HEK293T (cell line): ENCODE data around the gene RSPO1.

ENCODE experiments used
- CTCF ChIA-PET: fragments of 350-600 bp; formaldehyde crosslinking; extraction: SDS; loops from one replicate; lab custom pipeline; 2021; ENCODE audit warnings: antibody characterized with exemption, inconsistent platforms; lab: Yijun Ruan, JAX
- POLR2A ChIA-PET: fragments of 350-600 bp; formaldehyde crosslinking; extraction: SDS; loops from one replicate; lab custom pipeline; 2020; ENCODE audit warnings: antibody characterized with exemption, inconsistent platforms; lab: Yijun Ruan, JAX
- DNase-seq: peaks from one replicate; pipeline ENCODE4 v3.0.0; 2012; ENCODE audit warnings: mixed read lengths; ENCODE audit errors: extremely low spot score
- ARNT ChIP-seq: fragments of 450-650 bp; IDR thresholded peaks from 2 replicates; pipeline ENCODE4 v1.6.1; 2017; ENCODE audit warnings: mild to moderate bottlenecking
- BHLHE40 ChIP-seq: fragments of 450-650 bp; IDR thresholded peaks from 2 replicates; pipeline ENCODE4 v1.6.1; 2016; ENCODE audit warnings: mild to moderate bottlenecking, moderate library complexity, borderline replicate concordance
- CTBP1 ChIP-seq: fragments of 450-650 bp; IDR thresholded peaks from 2 replicates; pipeline ENCODE4 v1.6.1; 2016; ENCODE audit warnings: borderline replicate concordance
- ELF4 ChIP-seq: fragments of 450-650 bp; IDR thresholded peaks from 2 replicates; pipeline ENCODE4 v1.6.1; 2017; ENCODE audit warnings: antibody characterized with exemption
- FOXA1 ChIP-seq: fragments of 450-650 bp; IDR thresholded peaks from 2 replicates; pipeline ENCODE4 v1.6.1; 2016; ENCODE audit warnings: mild to moderate bottlenecking
- FOXK2 ChIP-seq: fragments of 450-650 bp; IDR thresholded peaks from 2 replicates; pipeline ENCODE4 v1.6.1; 2016; ENCODE audit warnings: mild to moderate bottlenecking
- FOXM1 ChIP-seq: fragments of 450-650 bp; IDR thresholded peaks from 2 replicates; pipeline ENCODE4 v1.6.1; 2017; ENCODE audit warnings: mild to moderate bottlenecking, borderline replicate concordance
- HDGF ChIP-seq: fragments of 450-650 bp; IDR thresholded peaks from 2 replicates; pipeline ENCODE4 v1.6.1; 2017; ENCODE audit warnings: antibody characterized with exemption, borderline replicate concordance
- L3MBTL2 ChIP-seq: fragments of 450-650 bp; conservative IDR thresholded peaks from 2 replicates; pipeline ENCODE4 v1.6.1; 2016; ENCODE audit warnings: mild to moderate bottlenecking
- LEF1 ChIP-seq: fragments of 450-650 bp; IDR thresholded peaks from 2 replicates; pipeline ENCODE4 v1.6.1; 2017; ENCODE audit warnings: mild to moderate bottlenecking, borderline replicate concordance
- NFRKB ChIP-seq: fragments of 450-650 bp; IDR thresholded peaks from 2 replicates; pipeline ENCODE4 v1.6.1; 2016; ENCODE audit warnings: mild to moderate bottlenecking, moderate library complexity
- SP1 ChIP-seq: fragments of 450-650 bp; IDR thresholded peaks from 2 replicates; pipeline ENCODE4 v1.6.1; 2017
- SUZ12 ChIP-seq: fragments of 450-650 bp; IDR thresholded peaks from 2 replicates; pipeline ENCODE4 v1.6.1; 2016; ENCODE audit warnings: mild to moderate bottlenecking
- TARDBP ChIP-seq: fragments of 450-650 bp; IDR thresholded peaks from 2 replicates; pipeline ENCODE4 v1.6.1; 2016
- ZNF384 ChIP-seq: fragments of 450-650 bp; IDR thresholded peaks from 2 replicates; pipeline ENCODE4 v1.6.1; 2016
- TF ChIP-seq, protein P1 (sequence below): fragments of 450-650 bp; IDR thresholded peaks from 2 replicates; pipeline ENCODE4 v1.6.1; 2016

The RSPO1 gene

DNA sequence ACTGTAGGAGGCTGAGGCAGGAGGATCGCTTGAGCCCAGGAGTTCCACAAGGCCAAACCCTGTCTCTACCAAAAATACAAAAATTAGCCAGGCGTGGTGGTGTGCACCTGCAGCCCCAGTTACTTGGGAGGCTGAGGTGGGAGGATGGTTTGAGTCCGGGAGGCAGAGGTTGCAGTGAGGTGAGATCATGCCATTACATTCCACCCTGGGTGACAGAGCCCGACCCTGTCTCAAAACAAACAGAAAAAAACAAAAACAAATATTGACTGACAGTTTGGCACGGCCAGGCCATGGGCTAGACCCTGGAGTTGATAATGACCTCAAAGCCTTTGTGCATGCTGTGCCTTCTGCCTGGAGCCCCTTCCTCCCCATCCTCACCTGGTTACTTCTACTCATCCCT lies 19.2 kb upstream of the RSPO1 start:
- DNase-seq: no peak
- TF ChIP-seq, protein P1, sequence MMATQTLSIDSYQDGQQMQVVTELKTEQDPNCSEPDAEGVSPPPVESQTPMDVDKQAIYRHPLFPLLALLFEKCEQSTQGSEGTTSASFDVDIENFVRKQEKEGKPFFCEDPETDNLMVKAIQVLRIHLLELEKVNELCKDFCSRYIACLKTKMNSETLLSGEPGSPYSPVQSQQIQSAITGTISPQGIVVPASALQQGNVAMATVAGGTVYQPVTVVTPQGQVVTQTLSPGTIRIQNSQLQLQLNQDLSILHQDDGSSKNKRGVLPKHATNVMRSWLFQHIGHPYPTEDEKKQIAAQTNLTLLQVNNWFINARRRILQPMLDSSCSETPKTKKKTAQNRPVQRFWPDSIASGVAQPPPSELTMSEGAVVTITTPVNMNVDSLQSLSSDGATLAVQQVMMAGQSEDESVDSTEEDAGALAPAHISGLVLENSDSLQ: no peak
- TF ChIP-seq ELF4: no peak
- no peak for TF ChIP-seq FOXK2
- no peak for TF ChIP-seq ZNF384
- TF ChIP-seq NFRKB: no peak
- TF ChIP-seq SUZ12: no peak
- no peak for TF ChIP-seq SP1
- TF ChIP-seq ARNT: no peak
- no peak for TF ChIP-seq LEF1
- no peak for TF ChIP-seq HDGF
- no peak for TF ChIP-seq FOXM1
- no peak for TF ChIP-seq TARDBP
- no peak for TF ChIP-seq L3MBTL2
- CTCF ChIA-PET: no interaction called here
- POLR2A ChIA-PET: no interaction called here

DNA sequence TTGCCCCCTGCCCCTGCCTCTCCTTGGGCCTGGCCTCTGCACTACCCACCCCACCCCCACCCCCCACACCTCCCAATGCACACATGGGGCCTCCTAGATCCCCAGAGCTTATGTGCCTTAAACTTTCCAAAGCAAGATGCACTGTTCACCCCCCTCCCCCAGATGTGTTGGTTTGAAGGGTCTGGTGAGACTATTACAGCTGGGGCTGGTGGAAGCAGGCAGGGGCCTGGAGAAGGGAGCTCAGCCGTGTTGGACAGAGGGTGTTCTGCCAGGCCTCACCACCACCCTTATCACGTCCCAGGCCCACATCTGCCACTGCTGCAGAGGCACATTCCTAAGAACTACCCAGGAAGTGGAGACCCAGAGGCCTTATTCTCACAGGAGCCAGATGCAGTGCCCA lies 18.3 kb upstream of the RSPO1 start:
- CTCF ChIA-PET: no interaction called here

DNA sequence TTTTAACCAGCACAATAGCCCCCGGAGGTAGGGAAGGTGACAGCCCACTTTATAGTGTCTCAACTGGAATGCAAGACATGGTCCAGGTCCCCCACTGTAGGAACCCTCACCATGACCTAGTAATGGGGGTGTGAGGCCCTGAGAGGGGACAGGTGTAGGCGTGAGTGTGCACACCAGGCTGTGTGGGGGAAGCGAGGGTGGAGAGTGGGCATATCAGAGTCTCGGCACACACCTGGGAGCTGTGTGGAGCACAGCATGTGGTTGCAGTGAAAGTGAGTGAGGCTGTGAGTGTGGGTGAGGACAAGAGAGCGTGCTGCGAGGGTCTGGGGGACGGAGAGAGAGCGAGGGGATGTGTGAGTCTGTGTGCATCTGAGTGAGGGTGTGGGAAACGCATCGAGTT lies 17.1 kb upstream of the RSPO1 start:
- ChIA-PET POLR2A (no interaction called here), CTCF (no interaction called here)
- TF ChIP-seq ELF4 (no peak), FOXM1 (no peak), SP1 (no peak), SUZ12 (no peak), CTBP1 (no peak), L3MBTL2 (no peak), ZNF384 (no peak), BHLHE40 (no peak), FOXK2 (no peak), TARDBP (no peak), ARNT (no peak), FOXA1 (no peak), HDGF (no peak), NFRKB (no peak)
- no peak for DNase-seq

More for the DNA sequence above, 18.3 kb upstream of the RSPO1 start:
- POLR2A ChIA-PET: no interaction called here
- DNase-seq: no peak
- TF ChIP-seq SUZ12 (no peak), HDGF (no peak), ZNF384 (no peak), LEF1 (no peak), SP1 (no peak), FOXA1 (no peak), NFRKB (no peak), ELF4 (no peak), FOXM1 (no peak), TARDBP (no peak)

DNA sequence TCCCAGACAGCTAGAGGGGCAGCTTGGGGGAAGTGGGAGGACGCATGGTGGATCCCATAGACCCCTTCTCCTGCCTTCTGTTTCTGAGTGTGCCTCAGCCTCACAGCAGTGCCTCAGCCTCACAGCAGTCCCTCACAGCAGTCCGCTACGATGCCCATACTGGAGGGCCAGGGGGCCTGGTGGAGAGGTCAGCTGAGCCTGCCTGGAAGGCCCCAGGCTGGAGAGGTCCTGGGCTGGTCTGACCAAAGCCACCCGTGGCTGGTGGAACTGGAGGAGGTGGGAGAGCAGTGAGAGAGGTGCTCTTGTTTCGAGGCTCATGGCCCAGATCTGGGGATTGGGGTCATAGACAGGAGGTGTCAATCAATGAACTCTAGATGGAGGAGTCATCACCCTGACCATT lies 16.0 kb upstream of the RSPO1 start:
- CTCF ChIA-PET: no interaction called here
- no peak for DNase-seq
- no peak for TF ChIP-seq ELF4
- POLR2A ChIA-PET: interaction anchor here (1.1 kb wide), 1 partner anchor 55 kb away, joined by 3 read pairs; the partner anchor contains the start of gene GNL2

DNA sequence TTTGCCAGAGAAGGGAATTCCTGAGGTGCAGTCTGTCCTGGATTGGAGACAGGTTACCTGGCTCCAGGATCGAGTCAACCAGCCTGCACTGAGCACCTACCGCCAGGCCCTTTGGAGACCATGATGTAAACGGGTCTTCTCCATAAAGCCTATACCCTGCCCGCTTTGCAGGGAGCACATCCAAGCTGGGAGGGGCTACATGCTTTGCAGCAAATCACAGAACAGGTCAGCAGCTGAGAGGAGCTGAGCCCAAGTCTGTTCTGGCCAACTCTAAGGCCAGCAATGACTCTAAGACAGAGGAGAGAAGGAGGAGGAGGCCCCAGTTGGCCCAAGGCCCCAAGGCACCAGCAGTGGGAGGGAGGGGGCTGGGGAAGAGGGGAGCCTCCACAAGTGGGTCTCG lies 15.5 kb upstream of the RSPO1 start:
- ChIA-PET CTCF (no interaction called here), POLR2A (interaction anchor here (1.1 kb wide), 1 partner anchor 54 kb away, joined by 3 read pairs; the partner anchor contains the start of gene GNL2)
- TF ChIP-seq SUZ12: no peak
- no peak for TF ChIP-seq ARNT
- no peak for TF ChIP-seq FOXA1
- TF ChIP-seq HDGF: no peak
- TF ChIP-seq, protein P1: no peak
- no peak for TF ChIP-seq TARDBP
- TF ChIP-seq FOXM1: no peak
- TF ChIP-seq CTBP1: no peak
- TF ChIP-seq ZNF384: no peak
- DNase-seq: no peak

DNA sequence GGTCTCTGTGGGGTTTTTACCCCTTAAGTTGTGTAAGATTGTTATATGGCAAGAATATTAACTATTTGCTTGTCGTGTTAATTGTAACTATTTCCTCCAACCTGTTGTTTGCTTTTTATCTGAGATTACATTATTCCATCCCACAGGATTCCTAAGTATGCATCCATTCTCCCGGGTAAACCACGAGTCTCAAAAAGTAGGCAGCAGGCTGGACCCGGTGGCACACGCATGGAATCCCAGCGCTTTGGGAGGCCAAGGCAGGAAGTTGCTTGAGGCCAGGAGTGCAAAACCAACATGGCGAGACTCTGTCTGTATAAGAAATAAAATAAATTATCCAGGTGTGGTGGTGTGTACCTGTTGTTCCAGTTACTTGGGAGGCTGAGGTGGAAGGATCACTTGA lies 12.6 kb upstream of the RSPO1 start:
- TF ChIP-seq FOXA1 (no peak), TARDBP (no peak), NFRKB (no peak), ELF4 (no peak), ZNF384 (no peak), ARNT (no peak), BHLHE40 (no peak), FOXM1 (no peak), CTBP1 (no peak), FOXK2 (no peak), SUZ12 (no peak), LEF1 (no peak), SP1 (no peak)
- no peak for DNase-seq
- CTCF ChIA-PET: no interaction called here
- POLR2A ChIA-PET: no interaction called here

DNA sequence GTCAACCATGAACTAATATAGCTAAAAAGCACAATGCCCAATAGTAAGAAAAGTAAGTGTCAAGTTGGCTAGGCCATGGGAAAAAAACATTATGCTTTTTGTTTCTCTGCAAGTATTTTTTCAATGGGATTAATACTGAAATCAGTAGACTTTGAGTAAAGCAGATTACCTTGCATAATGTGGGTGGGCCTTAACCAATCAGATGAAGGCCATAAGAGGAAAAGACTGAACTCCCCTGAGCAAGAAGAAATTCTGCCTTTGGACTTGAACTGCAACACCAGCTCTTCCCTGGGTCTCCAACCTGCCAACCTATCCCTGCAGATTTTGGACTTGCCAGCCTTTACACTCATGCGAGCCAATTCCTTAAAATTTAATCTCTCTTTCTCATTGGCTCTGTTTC lies 6.4 kb upstream of the RSPO1 start:
- CTCF ChIA-PET: no interaction called here
- POLR2A ChIA-PET: no interaction called here
- TF ChIP-seq CTBP1 (no peak), FOXM1 (no peak), LEF1 (no peak), SP1 (no peak), TARDBP (no peak), HDGF (no peak), BHLHE40 (no peak), ELF4 (no peak), L3MBTL2 (no peak), FOXK2 (no peak), ZNF384 (no peak), ARNT (no peak), FOXA1 (no peak), NFRKB (no peak), SUZ12 (no peak)
- TF ChIP-seq, protein P1: no peak
- no peak for DNase-seq
